NCI-H2196 (cell line): ENCODE results near the gene AGPAT3.

Source experiments
- DNase-seq: peaks from one replicate; lab custom pipeline; 2025; ENCODE audit not compliant: unreplicated experiment; lab: John Stamatoyannopoulos, UW

The AGPAT3 gene

GRCh38 chr21:43934716-43935705 lies 70.0 kb downstream of the AGPAT3 start:
- DNase-seq, result no peak

- no peak for DNase-seq
These were observed 70.7 kb downstream of the AGPAT3 start for GRCh38 chr21:43935711-43936110.

GRCh38 chr21:43936247-43936967 lies 71.4 kb downstream of the AGPAT3 start:
- DNase-seq, result no peak

GRCh38 chr21:43937051-43937832 lies 72.2 kb downstream of the AGPAT3 start:
- DNase-seq, result no peak

GRCh38 chr21:43937891-43938309 lies 72.9 kb downstream of the AGPAT3 start:
- no peak for DNase-seq

- no peak for DNase-seq
These were observed 73.9 kb downstream of the AGPAT3 start for GRCh38 chr21:43938751-43939442.

GRCh38 chr21:43939443-43940328 lies 74.7 kb downstream of the AGPAT3 start:
- DNase-seq, result no peak

GRCh38 chr21:43940329-43941050 lies 75.5 kb downstream of the AGPAT3 start:
- no peak for DNase-seq

- DNase-seq, result no peak
These were observed 77.2 kb downstream of the AGPAT3 start for GRCh38 chr21:43942201-43942600.

GRCh38 chr21:43942621-43943020 lies 77.6 kb downstream of the AGPAT3 start:
- no peak for DNase-seq

- DNase-seq, result no peak
These were observed 78.6 kb downstream of the AGPAT3 start for GRCh38 chr21:43943512-43944077.

- no peak for DNase-seq
These were observed 79.1 kb downstream of the AGPAT3 start for GRCh38 chr21:43944078-43944633.

GRCh38 chr21:43944757-43945156 lies 79.7 kb downstream of the AGPAT3 start:
- DNase-seq, result no peak

- DNase-seq, result no peak
These were observed 83.9 kb downstream of the AGPAT3 start for GRCh38 chr21:43948740-43949498.

- no peak for DNase-seq
These were observed 84.6 kb downstream of the AGPAT3 start for GRCh38 chr21:43949499-43950208.

GRCh38 chr21:43950481-43950880 lies 85.5 kb downstream of the AGPAT3 start:
- DNase-seq, result no peak

- DNase-seq, result no peak
These were observed 85.9 kb downstream of the AGPAT3 start for GRCh38 chr21:43950936-43951335.
